Femur (tissue), 1 donor: ENCODE results near the gene WDR47.
"Not testable (repeated sequence)": the region's sequence is repeated elsewhere in the genome, so short reads cannot be mapped to it uniquely, and the experiment has no call there.

Source experiments
- DNase-seq: peaks from one replicate; pipeline ENCODE4 v3.0.0-alpha.2; 2017

The WDR47 gene

GRCh38 chr1:108961752-108962486 lies 80.0 kb downstream of the WDR47 start:
- DNase-seq: no peak

DNA sequence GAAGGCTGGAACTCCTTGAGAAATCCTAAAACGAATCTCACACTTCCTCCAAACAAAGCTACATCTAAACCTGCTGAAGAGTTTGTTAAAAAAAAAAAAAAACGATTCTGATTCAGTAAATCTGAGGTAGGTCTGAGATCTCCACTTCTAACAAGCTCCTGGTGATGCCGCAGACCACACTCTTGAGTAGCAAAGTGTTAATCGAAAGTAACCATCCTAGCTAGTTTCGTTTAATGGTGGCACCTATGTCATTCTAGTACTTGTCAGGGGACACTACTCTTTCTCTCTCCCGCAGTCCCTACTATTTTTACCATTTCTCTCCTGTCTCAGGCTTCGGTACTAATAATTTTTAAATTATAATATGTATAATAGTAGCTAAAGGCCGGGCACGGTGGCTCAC lies 80.7 kb downstream of the WDR47 start:
- DNase-seq: no peak

DNA sequence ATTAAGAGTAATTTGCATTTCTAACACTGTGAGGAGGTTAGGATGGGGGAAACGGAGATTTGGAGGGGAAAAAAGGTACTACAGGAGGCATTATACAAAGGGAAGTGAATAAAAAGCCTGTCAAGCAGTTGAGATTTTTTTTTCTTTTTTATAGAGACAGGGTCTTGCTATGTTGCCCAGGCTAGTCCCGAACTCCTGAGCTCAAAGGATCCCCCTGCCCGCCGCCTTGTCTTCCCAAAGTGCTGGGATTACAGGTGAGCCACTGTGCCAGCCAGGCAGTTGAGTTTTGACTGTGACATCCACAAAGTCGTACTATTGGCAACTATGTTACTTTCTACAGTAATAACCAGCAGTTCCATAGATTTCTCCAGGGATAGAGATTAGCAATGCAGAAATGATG lies 81.2 kb downstream of the WDR47 start:
- DNase-seq: no peak

DNA sequence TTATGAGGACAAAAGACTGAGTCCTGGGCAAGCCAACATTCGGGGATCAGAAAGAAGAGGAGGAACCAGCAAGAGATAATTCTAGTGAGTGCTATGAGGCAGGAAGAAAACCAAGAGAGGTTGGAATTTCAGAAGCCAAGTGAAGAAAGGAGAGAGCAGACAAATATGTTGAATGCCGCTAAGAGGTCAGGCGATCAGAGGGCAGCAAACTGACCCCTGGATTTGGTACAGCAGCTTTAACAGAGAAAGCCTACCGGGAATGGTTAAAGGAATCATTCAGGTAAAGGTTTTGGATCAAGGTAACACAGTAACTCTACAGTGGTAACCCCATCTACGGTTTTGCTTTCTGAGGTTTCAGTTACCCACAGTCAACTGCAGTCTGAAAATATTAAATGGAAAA lies 84.0 kb downstream of the WDR47 start:
- no peak for DNase-seq

- DNase-seq: no peak
Observed at GRCh38 chr1:108955881-108956280, 86.0 kb downstream of the WDR47 start.

- DNase-seq: no peak
Observed at GRCh38 chr1:108955111-108955510, 86.8 kb downstream of the WDR47 start.

DNA sequence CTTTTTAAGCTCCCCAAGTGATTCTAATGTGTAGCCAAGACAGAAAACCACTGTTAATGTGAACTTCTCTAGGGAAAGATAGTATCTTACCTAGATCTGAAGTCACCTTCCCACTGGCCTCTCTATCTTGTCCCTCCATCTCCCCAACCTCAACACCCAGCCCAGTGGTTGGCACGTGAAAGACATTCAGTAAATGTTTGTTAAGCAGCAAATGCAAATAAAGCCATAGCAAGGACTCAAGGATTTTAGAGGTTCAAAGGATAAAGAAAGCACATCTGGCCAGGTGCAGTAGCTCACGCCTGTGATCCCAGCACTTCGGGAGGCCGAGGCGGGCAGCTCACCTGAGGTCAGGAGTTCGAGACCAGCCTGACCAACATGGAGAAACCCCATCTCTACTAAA lies 88.5 kb downstream of the WDR47 start:
- no peak for DNase-seq

DNA sequence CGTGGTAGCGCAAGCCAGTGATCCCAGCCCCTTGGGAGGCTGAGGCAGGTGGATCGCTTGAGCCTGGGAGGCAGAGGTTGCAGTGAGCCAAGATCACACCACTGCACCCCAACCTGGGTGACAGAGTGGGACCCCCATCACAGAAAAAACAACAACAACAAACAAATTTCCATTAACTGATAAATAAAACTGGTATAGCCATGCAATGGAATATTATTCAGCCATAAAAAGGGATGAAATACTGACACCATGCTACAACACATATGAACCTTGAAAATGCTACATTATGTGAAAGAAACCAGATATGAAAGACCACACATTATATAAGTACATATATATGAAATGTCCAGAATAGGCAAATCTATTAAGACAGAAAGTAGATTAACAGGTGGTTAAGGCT lies 90.7 kb downstream of the WDR47 start:
- DNase-seq: no peak

DNA sequence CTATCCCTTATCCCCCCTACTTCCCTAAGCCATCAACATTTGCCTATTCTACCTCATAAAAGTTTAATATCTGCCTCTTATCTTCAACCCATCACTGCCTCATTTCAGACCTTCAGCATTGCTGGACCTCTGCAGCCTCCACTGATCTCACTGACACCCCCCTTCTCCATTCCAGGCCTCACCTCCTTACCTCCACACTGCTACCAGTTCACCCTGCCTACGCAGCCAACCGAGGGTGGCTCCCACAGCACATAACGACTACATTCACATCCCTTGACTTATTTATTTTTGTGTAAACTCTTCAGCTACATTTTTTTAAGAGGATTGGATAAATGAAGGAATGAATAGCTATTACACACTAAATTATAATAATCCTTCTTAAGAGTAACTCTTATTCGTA lies 92.9 kb downstream of the WDR47 start:
- DNase-seq: no peak

DNA sequence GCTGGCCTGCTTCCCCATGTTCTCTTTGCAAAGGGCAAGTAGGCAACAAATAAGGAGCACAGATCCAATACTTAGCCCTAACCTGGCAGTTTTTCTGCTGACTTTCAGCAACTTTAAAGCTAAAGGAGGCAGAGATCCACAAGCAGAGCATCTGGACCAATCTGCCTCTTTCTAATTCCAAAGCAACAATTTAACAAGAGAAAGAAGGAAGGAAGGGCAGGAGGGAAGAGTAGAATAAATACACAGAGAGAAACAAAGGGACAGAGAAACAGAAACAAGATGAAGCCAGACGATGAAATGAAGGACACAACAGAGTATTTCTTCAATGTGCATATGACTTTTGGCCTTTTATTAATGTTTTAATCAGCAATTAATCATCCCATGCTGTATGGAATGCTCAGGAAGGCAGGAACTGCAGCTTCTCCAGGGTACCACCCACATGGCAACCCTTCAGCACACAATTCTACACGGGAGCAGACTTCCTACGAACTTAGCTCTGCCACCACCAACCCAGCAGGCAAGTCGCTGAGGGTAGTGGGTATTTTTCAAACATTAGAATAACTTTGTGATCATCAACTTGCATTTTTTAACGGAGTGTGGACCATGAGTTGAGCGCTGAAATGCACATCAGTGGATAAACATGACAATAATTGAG lies 93.9 kb downstream of the WDR47 start:
- DNase-seq: no peak

DNA sequence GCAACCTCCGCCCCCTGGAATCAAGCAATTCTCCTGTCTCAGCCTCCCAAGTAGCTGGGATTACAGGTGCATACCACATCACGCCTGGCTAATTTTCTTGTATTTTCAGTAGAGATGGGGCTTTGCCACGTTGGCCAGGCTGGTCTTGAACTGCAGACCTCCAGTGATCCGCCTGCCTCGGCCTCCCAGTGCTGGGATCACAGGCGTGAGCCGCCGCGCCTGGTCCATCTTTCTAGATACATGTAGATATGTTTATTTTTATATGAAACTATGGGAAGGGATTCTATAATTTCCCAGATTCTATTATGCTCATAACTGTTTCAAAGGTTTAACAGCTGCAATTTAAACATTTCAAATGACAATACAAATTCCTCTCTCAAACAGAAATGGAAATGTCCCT lies 105.7 kb downstream of the WDR47 start:
- DNase-seq: no peak

GRCh38 chr1:108933944-108934343 lies 108.0 kb downstream of the WDR47 start:
- DNase-seq: no peak

GRCh38 chr1:108927565-108927964 lies 114.3 kb downstream of the WDR47 start:
- DNase-seq: not testable (repeated sequence)

- no peak for DNase-seq
Observed at GRCh38 chr1:108925920-108926319, 116.0 kb downstream of the WDR47 start.
